ENCODE data around the gene ENOSF1. TPM values are rescaled to one million over a fixed set of nuclear protein-coding genes. Genes with fewer than 3 reads are reported as not detected.

The ENOSF1 gene
- total and polyA plus RNA-seq, 2 of the 13 experiments (the other 11 are each of a cell fraction or from before 2014, with no cell fraction given), result 37.6 to 40.1 TPM

DNA sequence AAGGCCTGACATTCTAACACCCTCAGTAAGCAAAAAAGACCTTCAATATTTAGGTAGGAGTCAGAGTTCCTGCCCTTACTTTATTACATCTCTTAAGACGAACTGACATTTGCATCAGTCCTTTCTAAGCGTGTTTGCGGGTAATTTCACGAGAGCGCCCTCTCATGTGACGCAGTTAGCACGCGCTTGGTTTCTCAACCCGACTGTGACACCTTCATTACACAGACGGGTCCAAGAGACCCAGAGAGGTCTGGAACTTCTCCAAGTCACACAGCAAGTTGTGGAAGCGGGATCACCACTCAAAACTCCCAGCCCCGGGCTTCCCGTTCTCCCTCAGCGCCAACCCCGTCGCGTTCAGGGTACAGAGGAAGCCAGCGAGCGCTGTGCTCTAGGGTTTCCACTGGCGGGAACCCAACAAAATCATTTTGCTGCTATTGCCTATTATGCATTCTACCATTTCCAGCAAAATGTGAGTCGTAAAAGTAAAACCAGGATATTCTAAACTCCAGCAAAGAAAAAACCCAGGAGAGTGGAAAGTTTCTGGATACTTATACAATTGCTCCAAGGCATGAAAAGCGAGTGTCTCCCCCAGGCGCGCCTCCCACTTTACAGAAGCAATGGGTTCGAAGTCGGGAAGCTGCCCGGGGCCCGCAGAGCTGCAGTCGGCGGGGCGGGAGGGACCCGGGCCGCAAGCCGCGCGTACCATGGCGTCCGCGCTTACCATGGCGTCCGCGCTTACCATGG lies 601 bp downstream of the ENOSF1 start (continued):
- TF ChIP-seq, protein P1, sequence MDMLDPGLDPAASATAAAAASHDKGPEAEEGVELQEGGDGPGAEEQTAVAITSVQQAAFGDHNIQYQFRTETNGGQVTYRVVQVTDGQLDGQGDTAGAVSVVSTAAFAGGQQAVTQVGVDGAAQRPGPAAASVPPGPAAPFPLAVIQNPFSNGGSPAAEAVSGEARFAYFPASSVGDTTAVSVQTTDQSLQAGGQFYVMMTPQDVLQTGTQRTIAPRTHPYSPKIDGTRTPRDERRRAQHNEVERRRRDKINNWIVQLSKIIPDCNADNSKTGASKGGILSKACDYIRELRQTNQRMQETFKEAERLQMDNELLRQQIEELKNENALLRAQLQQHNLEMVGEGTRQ (IDR thresholded peaks at IDR 0.05; ENCODE audit: low read depth, low read length), result no peak
- TF ChIP-seq, protein P1 (CRISPR knock-in tag; IDR thresholded peaks at IDR 0.05; ENCODE audit: borderline replicate concordance), result no peak
- TF ChIP-seq ZNF441 (CRISPR knock-in tag; IDR thresholded peaks at IDR 0.05; ENCODE audit: borderline replicate concordance) (no peak), AKAP8 (CRISPR knock-in tag; IDR thresholded peaks at IDR 0.05) (no peak), SALL2 (CRISPR knock-in tag; IDR thresholded peaks at IDR 0.05) (no peak), ZSCAN29 (CRISPR knock-in tag; conservative IDR thresholded peaks at IDR 0.05) (no peak; the same call in 1 of the 2 replicates), ZNF747 (CRISPR knock-in tag; IDR thresholded peaks at IDR 0.05; ENCODE audit: borderline replicate concordance) (no peak), RFX3 (CRISPR knock-in tag; IDR thresholded peaks at IDR 0.05) (no peak), LRRFIP1 (CRISPR knock-in tag; conservative IDR thresholded peaks at IDR 0.05) (no peak), ZNF143 (CRISPR knock-in tag; IDR thresholded peaks at IDR 0.05) (no peak), NR2F6 (IDR thresholded peaks at IDR 0.05) (no peak), NR2F6 (CRISPR knock-in tag; IDR thresholded peaks at IDR 0.05) (no peak; the same call in 1 of the 2 replicates), ZFP36L1 (CRISPR knock-in tag; IDR thresholded peaks at IDR 0.05) (no peak), HOXA5 (CRISPR knock-in tag; IDR thresholded peaks at IDR 0.05) (no peak), HHEX (CRISPR knock-in tag; IDR thresholded peaks at IDR 0.05) (no peak), ZNF138 (CRISPR knock-in tag; IDR thresholded peaks at IDR 0.05; ENCODE audit: low read depth) (0 out of 2 replicates have a peak, but pooled peaks have one; percentile 43), ZNF562 (CRISPR knock-in tag; IDR thresholded peaks at IDR 0.05; ENCODE audit: borderline replicate concordance) (no peak), ZNF598 (CRISPR knock-in tag; IDR thresholded peaks at IDR 0.05; ENCODE audit: borderline replicate concordance) (peak; percentile 82; the same call in 1 of the 2 replicates), ZSCAN12 (CRISPR knock-in tag; IDR thresholded peaks at IDR 0.05) (no peak)
- TF ChIP-seq, protein P2, sequence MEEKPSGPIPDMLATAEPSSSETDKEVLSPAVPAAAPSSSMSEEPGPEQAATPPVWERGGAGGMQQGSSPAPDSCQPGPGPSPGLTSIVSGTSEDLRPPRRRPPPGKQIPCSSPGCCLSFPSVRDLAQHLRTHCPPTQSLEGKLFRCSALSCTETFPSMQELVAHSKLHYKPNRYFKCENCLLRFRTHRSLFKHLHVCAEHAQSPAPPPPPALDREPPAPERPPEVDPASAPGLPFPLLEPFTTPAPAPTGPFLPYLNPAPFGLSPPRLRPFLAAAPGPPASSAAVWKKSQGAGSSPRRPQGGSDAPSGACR (CRISPR knock-in tag; IDR thresholded peaks at IDR 0.05), result 0 out of 2 replicates have a peak, but pooled peaks have one; percentile 44
- TF ChIP-seq, protein P3, sequence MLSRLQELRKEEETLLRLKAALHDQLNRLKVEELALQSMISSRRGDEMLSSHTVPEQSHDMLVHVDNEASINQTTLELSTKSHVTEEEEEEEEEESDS (CRISPR knock-in tag; IDR thresholded peaks at IDR 0.05; ENCODE audit: borderline replicate concordance), result no peak
- TF ChIP-seq, protein P4, sequence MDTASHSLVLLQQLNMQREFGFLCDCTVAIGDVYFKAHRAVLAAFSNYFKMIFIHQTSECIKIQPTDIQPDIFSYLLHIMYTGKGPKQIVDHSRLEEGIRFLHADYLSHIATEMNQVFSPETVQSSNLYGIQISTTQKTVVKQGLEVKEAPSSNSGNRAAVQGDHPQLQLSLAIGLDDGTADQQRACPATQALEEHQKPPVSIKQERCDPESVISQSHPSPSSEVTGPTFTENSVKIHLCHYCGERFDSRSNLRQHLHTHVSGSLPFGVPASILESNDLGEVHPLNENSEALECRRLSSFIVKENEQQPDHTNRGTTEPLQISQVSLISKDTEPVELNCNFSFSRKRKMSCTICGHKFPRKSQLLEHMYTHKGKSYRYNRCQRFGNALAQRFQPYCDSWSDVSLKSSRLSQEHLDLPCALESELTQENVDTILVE (CRISPR knock-in tag; IDR thresholded peaks at IDR 0.05), result no peak
- TF ChIP-seq, protein P5, sequence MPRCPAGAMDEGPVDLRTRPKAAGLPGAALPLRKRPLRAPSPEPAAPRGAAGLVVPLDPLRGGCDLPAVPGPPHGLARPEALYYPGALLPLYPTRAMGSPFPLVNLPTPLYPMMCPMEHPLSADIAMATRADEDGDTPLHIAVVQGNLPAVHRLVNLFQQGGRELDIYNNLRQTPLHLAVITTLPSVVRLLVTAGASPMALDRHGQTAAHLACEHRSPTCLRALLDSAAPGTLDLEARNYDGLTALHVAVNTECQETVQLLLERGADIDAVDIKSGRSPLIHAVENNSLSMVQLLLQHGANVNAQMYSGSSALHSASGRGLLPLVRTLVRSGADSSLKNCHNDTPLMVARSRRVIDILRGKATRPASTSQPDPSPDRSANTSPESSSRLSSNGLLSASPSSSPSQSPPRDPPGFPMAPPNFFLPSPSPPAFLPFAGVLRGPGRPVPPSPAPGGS (CRISPR knock-in tag; IDR thresholded peaks at IDR 0.05), result 0 out of 2 replicates have a peak, but pooled peaks have one; percentile 70

Measured in HepG2 (cell line).